ENCODE measurements around the gene GSG1L. TPM values are rescaled to one million over a fixed set of nuclear protein-coding genes. Genes with fewer than 3 reads are reported as not detected.
"Not testable (repeated sequence)": the region's sequence is repeated elsewhere in the genome, so short reads cannot be mapped to it uniquely, and the experiment has no call there.

GSG1L gene
- polyA plus RNA-seq, 1 donor = 3.2 TPM

DNA sequence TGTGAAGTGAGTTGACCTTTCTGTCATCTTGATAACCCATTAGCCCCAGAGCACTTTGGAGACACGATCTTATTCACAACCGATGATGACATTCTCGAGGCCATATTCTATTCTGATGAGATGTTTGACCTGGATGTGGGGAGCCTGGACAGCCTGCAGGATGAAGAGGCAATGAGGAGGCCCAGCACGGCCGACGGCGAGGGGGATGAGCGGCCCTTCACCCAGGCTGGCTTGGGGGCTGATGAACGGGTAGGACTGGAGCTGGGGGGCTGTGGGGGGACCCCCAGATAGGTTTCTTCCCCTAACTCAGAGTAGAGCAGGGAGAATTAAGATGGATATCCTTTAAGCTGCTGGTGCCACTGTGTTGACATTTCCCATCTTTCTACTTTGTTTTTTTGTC lies 311.8 kb downstream of the GSG1L start:
- no peak for DNase-seq

DNA sequence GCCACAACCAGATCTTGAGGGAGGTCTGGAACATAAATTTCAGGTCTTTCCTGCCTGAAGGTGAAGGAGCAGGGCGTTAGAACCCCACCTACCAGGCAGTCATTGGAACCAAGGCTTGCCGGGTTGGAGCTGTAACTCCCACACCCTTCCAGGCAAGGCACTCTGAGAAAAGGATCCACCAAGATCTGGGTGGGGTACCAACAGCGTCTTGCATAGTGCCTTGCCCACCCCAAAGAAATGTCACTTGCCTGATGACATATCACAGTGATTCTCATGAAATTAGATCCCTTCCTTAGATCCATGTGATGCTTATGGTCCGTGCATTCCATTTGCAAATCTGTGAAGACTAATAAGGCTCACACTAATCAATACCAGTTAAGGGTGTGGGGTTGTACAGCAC lies 312.3 kb downstream of the GSG1L start:
- DNase-seq = no peak

GRCh38 chr16:27749946-27750345 lies 313.6 kb downstream of the GSG1L start:
- no peak for DNase-seq

GRCh38 chr16:27749547-27749875 lies 314.0 kb downstream of the GSG1L start:
- no peak for DNase-seq

- DNase-seq = no peak
These were observed 314.5 kb downstream of the GSG1L start for GRCh38 chr16:27748868-27749546.

DNA sequence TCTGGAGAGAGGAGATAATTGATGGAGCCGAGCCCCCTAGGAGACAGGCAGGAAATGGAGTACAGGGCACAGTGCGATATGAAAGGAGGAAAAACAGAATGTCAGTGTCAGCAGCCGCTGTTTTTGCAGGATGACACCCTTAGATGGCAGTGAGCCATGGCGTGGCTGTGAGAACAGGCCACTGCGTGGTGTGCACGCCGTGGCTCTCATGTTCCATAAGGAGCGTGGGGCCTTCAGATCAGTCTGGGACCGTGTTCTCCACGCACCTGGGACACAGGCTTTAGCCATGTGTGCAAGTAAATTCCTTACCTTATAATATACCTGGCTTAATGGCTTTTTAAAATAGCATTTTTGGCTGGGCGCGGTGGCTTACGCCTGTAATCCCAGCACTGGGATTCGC lies 315.6 kb downstream of the GSG1L start:
- no peak for DNase-seq

DNA sequence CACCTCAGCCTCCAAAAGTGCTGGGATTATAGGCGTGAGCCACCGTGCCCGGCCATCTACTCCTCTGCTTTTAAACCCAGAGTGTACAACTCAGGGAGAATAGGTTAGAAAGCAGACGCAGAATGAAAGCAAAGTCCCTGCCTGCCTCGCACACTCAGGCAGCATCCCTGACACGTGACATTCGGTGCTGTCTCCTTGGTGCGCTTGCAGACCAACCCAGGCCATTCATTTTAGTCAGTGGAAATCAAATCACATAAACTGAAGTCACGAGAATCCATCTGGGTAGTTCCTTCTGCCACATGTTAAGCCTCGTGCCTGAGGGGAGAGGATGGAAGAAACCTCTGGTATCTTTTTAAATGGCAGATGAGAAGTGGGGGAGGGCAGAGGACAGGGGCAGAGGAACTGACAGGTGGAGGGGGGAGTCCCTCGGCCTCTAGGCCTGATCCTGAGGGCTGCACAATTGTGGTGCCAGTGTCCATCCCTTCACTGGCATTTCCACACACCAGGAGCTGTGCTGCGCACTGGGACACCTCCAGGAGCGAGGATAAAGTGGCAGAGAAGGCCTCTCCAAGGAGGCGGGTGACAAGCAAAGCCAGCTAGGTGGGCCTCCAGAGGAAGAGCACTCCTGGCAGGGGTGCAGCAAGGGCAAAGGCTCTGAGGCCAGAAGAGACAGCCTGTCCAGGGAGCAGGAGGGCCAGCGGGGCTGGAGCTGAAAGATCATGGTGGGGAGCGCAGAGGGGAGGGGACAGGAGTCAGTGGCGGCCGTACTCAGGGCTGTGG lies 317.2 kb downstream of the GSG1L start:
- no peak for DNase-seq

DNA sequence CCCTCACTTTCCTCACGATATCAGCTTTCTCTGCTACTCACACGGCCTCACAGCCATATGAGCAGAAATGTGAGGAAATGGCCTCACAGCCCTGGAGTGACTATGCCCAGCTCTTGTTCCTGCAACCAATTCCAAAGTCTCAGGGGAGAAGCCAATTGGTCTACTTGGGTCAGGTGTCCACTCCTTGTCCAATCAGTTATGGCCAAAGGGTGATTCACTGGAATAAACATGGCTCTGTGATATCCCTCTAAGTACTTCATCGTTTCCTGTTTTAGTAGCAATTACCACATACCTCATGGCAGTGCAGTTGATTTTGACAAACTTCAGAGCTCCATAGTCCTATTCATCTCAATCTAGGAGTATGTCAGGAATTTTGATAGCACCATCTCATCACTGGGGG lies 318.2 kb downstream of the GSG1L start:
- DNase-seq = no peak

DNA sequence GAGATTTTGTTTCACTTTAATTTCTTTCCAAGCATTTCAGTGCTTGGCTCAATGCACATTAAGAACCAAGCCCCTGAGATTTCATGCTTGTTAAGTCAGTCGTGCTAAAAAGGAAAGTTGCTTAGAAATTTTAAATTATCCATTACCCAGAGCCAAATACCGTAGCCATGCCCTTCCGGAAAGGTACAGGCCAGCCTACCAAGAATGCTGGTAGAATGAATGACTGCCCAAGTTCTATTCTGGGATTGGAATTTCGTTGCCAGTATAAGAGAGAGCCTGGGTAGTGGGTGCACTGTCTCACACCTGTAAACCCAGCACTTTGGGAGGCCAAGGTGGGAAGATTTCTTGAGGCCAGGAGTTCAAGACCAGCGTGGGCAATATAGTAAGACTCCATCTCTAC lies 319.6 kb downstream of the GSG1L start:
- DNase-seq = no peak

- not testable (repeated sequence) for DNase-seq
These were observed 320.5 kb downstream of the GSG1L start for GRCh38 chr16:27743001-27743400.

DNA sequence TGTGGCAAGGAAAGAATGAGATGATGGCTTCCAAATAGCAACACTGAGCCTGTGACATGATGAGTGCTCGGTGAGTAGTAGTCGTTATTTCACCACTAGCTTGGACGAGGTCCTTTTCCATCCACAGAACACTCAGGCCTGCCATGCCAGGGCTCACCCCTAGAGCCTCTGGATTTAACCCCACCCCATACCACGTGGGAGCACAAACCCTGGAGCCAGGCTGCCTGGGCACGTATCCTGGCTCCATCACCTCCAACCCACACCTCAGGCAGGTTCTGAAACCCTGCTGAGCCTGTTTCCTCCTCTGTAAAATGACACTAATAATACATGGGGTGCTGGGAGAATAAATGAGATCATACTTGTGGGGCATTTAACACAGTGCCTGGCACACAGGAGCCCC lies 321.2 kb downstream of the GSG1L start:
- DNase-seq = no peak

DNA sequence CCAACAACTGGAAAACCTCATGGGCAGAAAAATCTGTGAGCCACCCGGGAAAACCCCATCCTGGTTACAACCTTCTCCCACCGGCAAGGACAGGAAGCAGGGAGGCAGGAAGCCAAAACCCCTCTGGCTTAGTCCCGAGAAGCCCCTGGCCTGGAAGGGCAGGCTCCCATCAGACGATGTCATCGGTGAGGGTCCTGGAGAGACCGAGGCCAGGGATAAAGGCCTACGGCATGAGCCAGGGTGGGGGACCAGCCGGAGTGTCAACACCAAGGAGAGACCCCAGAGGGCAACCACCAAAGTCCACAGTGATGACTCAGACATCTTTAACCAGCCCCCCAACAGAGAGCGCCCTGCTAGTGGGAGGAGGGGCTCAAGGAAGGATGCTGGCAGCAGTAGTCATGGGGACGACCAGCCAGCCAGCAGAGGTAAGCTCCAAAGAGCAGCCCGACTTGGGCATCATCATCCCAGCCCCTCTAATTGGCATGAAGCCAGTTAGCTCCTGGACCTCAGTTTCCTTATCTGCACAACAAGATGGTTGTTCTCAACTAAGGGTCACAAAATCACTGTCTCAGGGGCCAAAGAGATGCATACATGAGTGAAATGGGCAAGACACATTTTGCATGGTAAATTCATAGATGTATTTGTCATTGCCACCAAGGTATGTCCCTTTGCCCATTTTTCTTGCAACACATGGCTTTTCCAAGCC lies 322.9 kb downstream of the GSG1L start:
- no peak for DNase-seq

GRCh38 chr16:27739606-27740357 lies 323.7 kb downstream of the GSG1L start:
- no peak for DNase-seq

- DNase-seq = no peak
These were observed 324.9 kb downstream of the GSG1L start for GRCh38 chr16:27738596-27738995.

Other genes starting within 250 kb of the GSG1L start
- gene XPO6, start 148.3 kb upstream of the GSG1L start, polyA plus RNA-seq (ENCODE audit: insufficient read length) = 57.3 TPM
- gene SBK1, start 228.8 kb upstream of the GSG1L start, polyA plus RNA-seq (ENCODE audit: insufficient read length) = 24.7 TPM